K562 (cell line): Measurements from ENCODE around the gene DPM2. TPM values are rescaled to one million over a fixed set of nuclear protein-coding genes. Genes with fewer than 3 reads are reported as not detected.

Experiments used
- ATAC-seq: fragments of 200-7000 bp; cut with Tn5 transposase; 3 replicates; pipeline ENCODE4 v1.9.1; 2020; ENCODE audit warnings: moderate library complexity
- BruUV-seq: library from RNA; stranded (reverse); fragments of 400-500 nt; replicated peaks from 2 replicates; lab custom pipeline; 2021; lab: Mats Ljungman, UMichigan
- CTCF ChIA-PET: fragments of 300-600 bp; formaldehyde crosslinking; extraction: SDS; loops from one replicate; lab custom pipeline; 2021; ENCODE audit warnings: low intra/inter-chr PET ratio; lab: Yijun Ruan, JAX
- POLR2A ChIA-PET: fragments of 300-600, 350-650 bp; sonication (Branson Sonifier 250); formaldehyde crosslinking; extraction: SDS; loops from one replicate; lab custom pipeline; 2021; ENCODE audit warnings: antibody characterized with exemption, inconsistent platforms; lab: Yijun Ruan, JAX
- DNase-seq, 4 experiments: peaks; one replicate each; pipeline versions ENCODE4 v3.0.0 to v3.0.0-alpha.2; 2011 to 2018; ENCODE audit warnings: low spot score in 3 of 4, mixed read lengths in 3 of 4; ENCODE audit errors: extremely low read depth in 1 of 4
- FAIRE-seq: peaks from 2 replicates; lab custom pipeline; 2011; peaks lifted over from hg19 to GRCh38; lab: Jason Lieb, UNC
- H2AFZ ChIP-seq: 2 replicates; pipeline ENCODE4 v1.6.0; 2011; ENCODE audit warnings: low read depth, low read length, control low read depth, inconsistent platforms
- H3K27ac ChIP-seq: fragments of 200-600 bp; 3 replicates; pipeline ENCODE4 v1.8.0; 2011; ENCODE audit warnings: low read depth, mild to moderate bottlenecking, control low read depth, inconsistent platforms, low read length, moderate library complexity, mixed read lengths; ENCODE audit errors: extremely low read depth
- H3K27me3 ChIP-seq, 2 experiments: fragments of 300-600 bp in 1 of 2; 2 replicates in 1 of 2; 3 replicates in 1 of 2; pipeline versions ENCODE4 v1.6.0 to v1.8.0; 2011; ENCODE audit warnings: inconsistent platforms in 2 of 2, low read length in 2 of 2, mild to moderate bottlenecking in 1 of 2, mixed read lengths in 1 of 2, moderate library complexity in 1 of 2; ENCODE audit not compliant: control insufficient read depth in 2 of 2, insufficient read depth in 2 of 2
- H3K36me3 ChIP-seq: fragments of 300-600 bp; 3 replicates; pipeline ENCODE4 v1.8.0; 2011; ENCODE audit warnings: mild to moderate bottlenecking, low read length, inconsistent platforms; ENCODE audit not compliant: control insufficient read depth, insufficient read depth
- H3K4me1 ChIP-seq, 2 experiments: fragments of 200-600 bp in 1 of 2; replicated peaks in 1 of 2; 2 replicates in 1 of 2; 3 replicates in 1 of 2; pipeline versions ENCODE4 v1.5.1 to v1.8.0; 2011; ENCODE audit warnings: inconsistent platforms in 2 of 2, low read length in 2 of 2, mild to moderate bottlenecking in 1 of 2, mixed read lengths in 1 of 2, moderate library complexity in 1 of 2; ENCODE audit not compliant: control insufficient read depth in 2 of 2, insufficient read depth in 2 of 2
- H3K4me2 ChIP-seq: 2 replicates; pipeline ENCODE4 v1.6.1; 2011; ENCODE audit warnings: low read length, control low read depth, inconsistent platforms, mixed read lengths; ENCODE audit not compliant: insufficient read depth
- H3K4me3 ChIP-seq: fragments of 200-600 bp; sonication (generic), shearing (Covaris generic); 2 replicates; pipeline ENCODE4 v1.5.1; 2016; ENCODE audit warnings: control low read depth, inconsistent platforms
- H3K79me2 ChIP-seq: fragments of 200-600 bp; 3 replicates; pipeline ENCODE4 v1.8.0; 2011; ENCODE audit warnings: low read length, inconsistent platforms; ENCODE audit not compliant: control insufficient read depth, insufficient read depth
- H3K9ac ChIP-seq, 2 experiments: 2 replicates each; pipeline versions ENCODE4 v1.6.0 to v1.6.1; 2011; ENCODE audit warnings: low read depth in 2 of 2, low read length in 2 of 2, control low read depth in 1 of 2, inconsistent platforms in 1 of 2, mild to moderate bottlenecking in 1 of 2, mixed read lengths in 1 of 2; ENCODE audit not compliant: insufficient read depth in 1 of 2
- H3K9me1 ChIP-seq: one replicate; pipeline ENCODE4 v1.6.0; 2011; ENCODE audit warnings: inconsistent platforms, mild to moderate bottlenecking, low read length, moderate library complexity; ENCODE audit not compliant: control insufficient read depth, insufficient read depth
- H3K9me3 ChIP-seq: replicated peaks from 2 replicates; pipeline ENCODE4 v1.5.1; 2011; ENCODE audit warnings: low read depth, low read length, inconsistent platforms; ENCODE audit not compliant: control insufficient read depth, insufficient read depth
- H4K20me1 ChIP-seq: replicated peaks from 2 replicates; pipeline ENCODE4 v1.6.1; 2011; ENCODE audit warnings: low read length, inconsistent platforms, mixed read lengths; ENCODE audit not compliant: control insufficient read depth, insufficient read depth
- BHLHE40 ChIP-seq: IDR thresholded peaks from 2 replicates; pipeline ENCODE4 v1.6.1; 2011; ENCODE audit warnings: low read length, improper control_type of control experiment
- DPF2 ChIP-seq: fragments of 450-650 bp; IDR thresholded peaks from 2 replicates; pipeline ENCODE4 v1.6.1; 2016
- EP400 ChIP-seq: fragments of 450-650 bp; IDR thresholded peaks from 2 replicates; pipeline ENCODE4 v1.6.1; 2017; ENCODE audit warnings: antibody characterized with exemption, mild to moderate bottlenecking, moderate library complexity
- JUN ChIP-seq, 2 experiments: sonication (generic) in 1 of 2; formaldehyde crosslinking in 1 of 2; IDR thresholded peaks; 2 replicates each; pipeline versions ENCODE4 v1.6.1 to v1.8.0; 2012 to 2022; ENCODE audit warnings: borderline replicate concordance in 2 of 2, mild to moderate bottlenecking in 2 of 2, improper control_type of control experiment in 1 of 2, low read depth in 1 of 2, low read length in 1 of 2, missing genetic modification reagents in 1 of 2
- SPI1 ChIP-seq: IDR thresholded peaks from 2 replicates; pipeline ENCODE4 v1.6.1; 2011; ENCODE audit warnings: low read depth, low read length, control low read depth, borderline replicate concordance
- ZNF12 ChIP-seq: sonication (generic); formaldehyde crosslinking; IDR thresholded peaks from 2 replicates; pipeline ENCODE4 v1.4.0; 2020; ENCODE audit warnings: mild to moderate bottlenecking, missing genetic modification reagents
- WGBS: fragments of 100-300 bp; shearing (Covaris generic); methylation state at CpG from one replicate; pipeline ENCODE4 v1.1.6; 2016; ENCODE audit warnings: low coverage, mixed read lengths; ENCODE audit not compliant: insufficient coverage; ENCODE audit errors: missing lambda C conversion rate; 5-methylcytosine and 5-hydroxymethylcytosine counted together
- in situ Hi-C: fragments of 300-500 bp; cut with MboI; formaldehyde crosslinking; loops from 4 replicates; pipeline ENCODE4 v1.15.0; 2018; ENCODE audit warnings: inconsistent platforms, mixed read lengths
- intact Hi-C: fragments of 100-400 bp; cut with micrococcal nuclease; formaldehyde crosslinking; loops from 2 replicates; pipeline ENCODE4 v1.14.2; 2022
- polyA plus RNA-seq, 8 experiments: library from polyadenylated mRNA; depleted of rRNA in 4 of 8; stranded (reverse) in 5 of 8; unstranded in 3 of 8; fragments of >200 nt; fragmentation: Nextera tagmentation in 2 of 8; fragmentation: Illumina TruSeq in 1 of 8; extraction: Ambion mirVana in 2 of 8; extraction: Trizol in 1 of 8; gene quantifications; 2 replicates each; pipeline versions ENCODE4 v1.2.1 to v1.2.3, GENCODE V29; 2011 to 2014; ENCODE audit warnings: inconsistent platforms in 1 of 8, missing spikeins in 1 of 8
- total RNA-seq, 7 experiments: library from RNA; depleted of rRNA in 6 of 7; stranded (reverse); fragments of >200 nt in 6 of 7; fragmentation: Illumina TruSeq in 2 of 7; extraction: Trizol in 2 of 7; gene quantifications; 2 replicates each; pipeline versions ENCODE4 v1.2.1 to v1.2.3, GENCODE V29; 2011 to 2021; ENCODE audit warnings: low replicate concordance in 1 of 7
- TF ChIP-seq, protein P1 (sequence below): IDR thresholded peaks from 2 replicates; pipeline ENCODE4 v1.6.1; 2016; ENCODE audit warnings: missing genetic modification characterization, missing compliant biosample characterization
- TF ChIP-seq, protein P2 (sequence below): fragments of 450-650 bp; IDR thresholded peaks from 2 replicates; pipeline ENCODE4 v1.6.1; 2016; ENCODE audit warnings: low read depth

DPM2 gene
- total and polyA plus RNA-seq, 9 of the 15 experiments (the other 6 are each of a cell fraction or from before 2014, with no cell fraction given) = 43.5 to 126 (median 71.1) TPM

DNA sequence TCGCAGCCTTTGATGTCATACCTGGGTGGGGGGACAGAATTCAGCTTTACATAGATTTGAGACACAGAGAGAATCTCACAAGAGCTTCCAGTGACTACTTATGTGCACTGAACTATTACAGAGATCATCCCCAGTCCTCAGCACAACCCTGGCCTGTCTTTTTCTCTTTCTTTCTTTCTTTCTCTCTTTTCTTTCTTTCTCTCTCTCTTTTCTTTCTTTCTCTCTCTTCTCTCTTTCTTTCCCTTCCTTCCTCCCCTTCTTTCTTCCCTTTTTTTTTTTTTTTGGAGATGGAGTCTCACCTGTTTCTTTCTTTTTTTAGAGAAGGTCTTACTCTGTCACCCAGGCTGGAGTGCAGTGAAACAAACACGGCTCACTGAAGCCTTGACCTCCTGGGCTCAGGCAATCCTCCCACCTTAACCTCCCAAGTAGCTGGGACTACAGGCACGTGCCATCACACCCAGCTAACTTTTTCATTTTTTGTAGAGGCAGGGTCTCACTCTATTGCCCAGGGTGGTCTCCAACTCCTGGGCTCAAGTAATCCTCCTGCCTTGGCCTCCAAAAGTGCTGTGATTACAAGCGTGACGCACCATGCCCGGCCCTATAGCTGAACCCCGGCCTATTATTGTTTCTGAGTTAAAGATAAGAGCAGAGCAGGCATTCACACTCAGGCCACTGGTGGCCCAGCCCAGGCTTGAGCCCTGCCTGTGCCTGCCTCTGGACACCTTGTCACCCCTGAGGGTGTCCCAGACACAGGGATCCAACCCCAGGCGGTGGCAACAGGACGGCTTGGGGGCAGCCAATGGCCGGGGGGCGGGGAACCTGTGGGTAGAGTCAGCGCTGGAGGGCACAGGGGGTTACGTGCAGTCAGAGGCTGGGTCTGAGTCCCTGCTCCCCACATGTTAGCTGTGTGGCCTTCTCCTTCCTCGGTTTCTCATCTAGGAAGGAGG lies 11.4 kb downstream of the DPM2 start:
- peak overlapping the region; percentile 76 for H3K4me2 ChIP-seq
- FAIRE-seq = no peak
- POLR2A ChIA-PET = interaction anchor here (0.6 kb wide), 4 partner anchors 163 to 376 kb away, joined by 3 read pairs; no protein-coding TSS in a partner anchor
- TF ChIP-seq, protein P1, sequence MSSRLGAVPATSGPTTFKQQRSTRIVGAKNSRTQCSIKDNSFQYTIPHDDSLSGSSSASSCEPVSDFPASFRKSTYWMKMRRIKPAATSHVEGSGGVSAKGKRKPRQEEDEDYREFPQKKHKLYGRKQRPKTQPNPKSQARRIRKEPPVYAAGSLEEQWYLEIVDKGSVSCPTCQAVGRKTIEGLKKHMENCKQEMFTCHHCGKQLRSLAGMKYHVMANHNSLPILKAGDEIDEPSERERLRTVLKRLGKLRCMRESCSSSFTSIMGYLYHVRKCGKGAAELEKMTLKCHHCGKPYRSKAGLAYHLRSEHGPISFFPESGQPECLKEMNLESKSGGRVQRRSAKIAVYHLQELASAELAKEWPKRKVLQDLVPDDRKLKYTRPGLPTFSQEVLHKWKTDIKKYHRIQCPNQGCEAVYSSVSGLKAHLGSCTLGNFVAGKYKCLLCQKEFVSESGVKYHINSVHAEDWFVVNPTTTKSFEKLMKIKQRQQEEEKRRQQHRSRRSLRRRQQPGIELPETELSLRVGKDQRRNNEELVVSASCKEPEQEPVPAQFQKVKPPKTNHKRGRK (tag) = peak; percentile 79
- TF ChIP-seq ZNF12 (CRISPR knock-in tag) = 0 out of 2 replicates have a peak, but pooled peaks have one; percentile 23
- TF ChIP-seq JUN (IDR thresholded peaks at IDR 0.05; ENCODE audit: borderline replicate concordance, low read depth, low read length) = no peak
- no peak for TF ChIP-seq JUN (CRISPR knock-in tag; IDR thresholded peaks at IDR 0.05; ENCODE audit: borderline replicate concordance)
- TF ChIP-seq SPI1 = no peak
- TF ChIP-seq DPF2 = 0 out of 2 replicates have a peak, but pooled peaks have one; percentile 28
- TF ChIP-seq EP400 = no peak
- TF ChIP-seq BHLHE40 = 0 out of 2 replicates have a peak, but pooled peaks have one; percentile 20
- TF ChIP-seq, protein P2, sequence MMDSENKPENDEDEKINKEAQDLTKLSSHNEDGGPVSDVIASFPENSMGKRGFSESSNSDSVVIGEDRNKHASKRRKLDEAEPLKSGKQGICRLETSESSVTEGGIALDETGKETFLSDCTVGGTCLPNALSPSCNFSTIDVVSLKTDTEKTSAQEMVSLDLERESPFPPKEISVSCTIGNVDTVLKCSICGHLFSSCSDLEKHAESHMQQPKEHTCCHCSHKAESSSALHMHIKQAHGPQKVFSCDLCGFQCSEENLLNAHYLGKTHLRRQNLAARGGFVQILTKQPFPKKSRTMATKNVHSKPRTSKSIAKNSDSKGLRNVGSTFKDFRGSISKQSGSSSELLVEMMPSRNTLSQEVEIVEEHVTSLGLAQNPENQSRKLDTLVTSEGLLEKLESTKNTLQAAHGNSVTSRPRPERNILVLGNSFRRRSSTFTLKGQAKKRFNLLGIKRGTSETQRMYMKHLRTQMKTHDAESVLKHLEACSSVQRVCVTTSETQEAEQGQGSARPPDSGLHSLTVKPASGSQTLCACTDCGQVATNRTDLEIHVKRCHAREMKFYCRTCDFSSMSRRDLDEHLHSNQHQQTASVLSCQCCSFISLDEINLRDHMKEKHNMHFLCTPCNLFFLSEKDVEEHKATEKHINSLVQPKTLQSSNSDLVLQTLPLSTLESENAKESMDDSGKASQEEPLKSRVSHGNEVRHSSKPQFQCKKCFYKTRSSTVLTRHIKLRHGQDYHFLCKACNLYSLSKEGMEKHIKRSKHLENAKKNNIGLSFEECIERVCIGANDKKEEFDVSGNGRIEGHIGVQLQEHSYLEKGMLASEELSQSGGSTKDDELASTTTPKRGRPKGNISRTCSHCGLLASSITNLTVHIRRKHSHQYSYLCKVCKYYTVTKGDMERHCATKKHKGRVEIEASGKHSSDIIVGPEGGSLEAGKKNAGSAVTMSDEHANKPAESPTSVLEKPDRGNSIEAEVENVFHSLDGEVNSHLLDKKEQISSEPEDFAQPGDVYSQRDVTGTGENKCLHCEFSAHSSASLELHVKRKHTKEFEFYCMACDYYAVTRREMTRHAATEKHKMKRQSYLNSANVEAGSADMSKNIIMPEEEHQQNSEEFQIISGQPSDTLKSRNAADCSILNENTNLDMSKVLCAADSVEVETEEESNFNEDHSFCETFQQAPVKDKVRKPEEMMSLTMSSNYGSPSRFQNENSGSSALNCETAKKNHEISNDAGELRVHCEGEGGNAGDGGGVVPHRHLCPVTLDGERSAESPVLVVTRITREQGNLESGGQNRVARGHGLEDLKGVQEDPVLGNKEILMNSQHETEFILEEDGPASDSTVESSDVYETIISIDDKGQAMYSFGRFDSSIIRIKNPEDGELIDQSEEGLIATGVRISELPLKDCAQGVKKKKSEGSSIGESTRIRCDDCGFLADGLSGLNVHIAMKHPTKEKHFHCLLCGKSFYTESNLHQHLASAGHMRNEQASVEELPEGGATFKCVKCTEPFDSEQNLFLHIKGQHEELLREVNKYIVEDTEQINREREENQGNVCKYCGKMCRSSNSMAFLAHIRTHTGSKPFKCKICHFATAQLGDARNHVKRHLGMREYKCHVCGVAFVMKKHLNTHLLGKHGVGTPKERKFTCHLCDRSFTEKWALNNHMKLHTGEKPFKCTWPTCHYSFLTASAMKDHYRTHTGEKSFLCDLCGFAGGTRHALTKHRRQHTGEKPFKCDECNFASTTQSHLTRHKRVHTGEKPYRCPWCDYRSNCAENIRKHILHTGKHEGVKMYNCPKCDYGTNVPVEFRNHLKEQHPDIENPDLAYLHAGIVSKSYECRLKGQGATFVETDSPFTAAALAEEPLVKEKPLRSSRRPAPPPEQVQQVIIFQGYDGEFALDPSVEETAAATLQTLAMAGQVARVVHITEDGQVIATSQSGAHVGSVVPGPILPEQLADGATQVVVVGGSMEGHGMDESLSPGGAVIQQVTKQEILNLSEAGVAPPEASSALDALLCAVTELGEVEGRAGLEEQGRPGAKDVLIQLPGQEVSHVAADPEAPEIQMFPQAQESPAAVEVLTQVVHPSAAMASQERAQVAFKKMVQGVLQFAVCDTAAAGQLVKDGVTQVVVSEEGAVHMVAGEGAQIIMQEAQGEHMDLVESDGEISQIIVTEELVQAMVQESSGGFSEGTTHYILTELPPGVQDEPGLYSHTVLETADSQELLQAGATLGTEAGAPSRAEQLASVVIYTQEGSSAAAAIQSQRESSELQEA = peak; percentile 32; the same call in 1 of the 2 replicates

More for the DNA sequence above, 11.4 kb downstream of the DPM2 start:
- in situ Hi-C loops (loop anchor here (5.0 to 10.0 kb wide), 2 partner anchors 424 to 711 kb away; no protein-coding TSS in a partner anchor), intact Hi-C loops (no loop called here)
- Histone ChIP-seq H4K20me1 (no peaks in the 10 kb centered on the region), H3K4me1 (peaks cover 31 to 61% of the 10 kb centered on the region in 2 experiments), H3K36me3 (no peaks in the 10 kb centered on the region), H3K27ac (no peak overlapping the region), H2AFZ (peak overlapping the region; percentile 86), H3K9ac (peak overlapping the region; percentile 6 to 80; a peak in 2 of 4 replicates), H3K9me1 (no peaks in the 10 kb centered on the region), H3K4me3 (no peak overlapping the region; the same call in 1 of the 2 replicates), H3K9me3 (no peaks in the 10 kb centered on the region), H3K27me3 (no peaks in the 10 kb centered on the region), H3K79me2 (no peaks in the 10 kb centered on the region)
- 57% methylated on average over 13 of the region's 14 CpGs for WGBS
- BruUV-seq = no TSS peak
- ATAC-seq (no peak), DNase-seq (peak in 1 of 4 experiments; percentile 37)
- CTCF ChIA-PET = no interaction called here
